Measurements from ENCODE around the gene NSD2. TPM values are rescaled to one million over a fixed set of nuclear protein-coding genes. Genes with fewer than 3 reads are reported as not detected.

The NSD2 gene
- total RNA-seq, 2 donors from 2014 or later = 80.1 to 176 TPM

GRCh38 chr4:1974840-1975239 lies 103.6 kb downstream of the NSD2 start:
- Histone ChIP-seq H3K4me1 (no peaks in the 10 kb centered on the region), H3K27me3 (no peaks in the 10 kb centered on the region), H3K27ac (no peak overlapping the region), H3K9me3 (no peaks in the 10 kb centered on the region), H3K36me3 (peaks cover 8% of the 10 kb centered on the region), H3K4me3 (no peak overlapping the region), H3K9ac (ENCODE audit: low read depth in 2 of 2, low read length in 2 of 2) (no peak overlapping the region)
- intact Hi-C loops (cut with DNase I) = no loop called here
- no peak for TF ChIP-seq CTCF (IDR thresholded peaks at IDR 0.05)
- no peak for DNase-seq

GRCh38 chr4:1975391-1975801 lies 104.2 kb downstream of the NSD2 start:
- H3K4me1 ChIP-seq = no peaks in the 10 kb centered on the region
- no peak for TF ChIP-seq CTCF (IDR thresholded peaks at IDR 0.05)
- H3K27ac ChIP-seq = no peak overlapping the region
- H3K27me3 ChIP-seq = no peaks in the 10 kb centered on the region
- H3K9me3 ChIP-seq = no peaks in the 10 kb centered on the region
- H3K9ac ChIP-seq (ENCODE audit: low read depth in 2 of 2, low read length in 2 of 2) = no peak overlapping the region
- intact Hi-C loops (cut with DNase I) = no loop called here
- H3K36me3 ChIP-seq = peaks cover 8% of the 10 kb centered on the region
- no peak for DNase-seq
- no peak overlapping the region for H3K4me3 ChIP-seq

- TF ChIP-seq CTCF (IDR thresholded peaks at IDR 0.05) = no peak
- no peak for DNase-seq
- H3K9ac ChIP-seq (ENCODE audit: low read depth in 2 of 2, low read length in 2 of 2) = no peak overlapping the region
- no peak overlapping the region for H3K27ac ChIP-seq
- intact Hi-C loops (cut with DNase I) = no loop called here
- no peak overlapping the region for H3K4me3 ChIP-seq
- peaks cover 8% of the 10 kb centered on the region for H3K36me3 ChIP-seq
- H3K9me3 ChIP-seq = no peaks in the 10 kb centered on the region
- H3K27me3 ChIP-seq = no peaks in the 10 kb centered on the region
- H3K4me1 ChIP-seq = no peaks in the 10 kb centered on the region
Observed at GRCh38 chr4:1975880-1976279, 104.7 kb downstream of the NSD2 start.

GRCh38 chr4:1976416-1977352 lies 105.5 kb downstream of the NSD2 start:
- H3K9me3 ChIP-seq = no peaks in the 10 kb centered on the region
- H3K9ac ChIP-seq (ENCODE audit: low read depth in 2 of 2, low read length in 2 of 2) = no peak overlapping the region
- H3K4me1 ChIP-seq = no peaks in the 10 kb centered on the region
- intact Hi-C loops (cut with DNase I) = no loop called here
- no peak overlapping the region for H3K27ac ChIP-seq
- no peak for TF ChIP-seq CTCF (IDR thresholded peaks at IDR 0.05)
- no peak for DNase-seq
- no peaks in the 10 kb centered on the region for H3K27me3 ChIP-seq
- peaks cover 8% of the 10 kb centered on the region for H3K36me3 ChIP-seq
- H3K4me3 ChIP-seq = no peak overlapping the region

- Histone ChIP-seq H3K4me1 (no peaks in the 10 kb centered on the region), H3K27me3 (no peaks in the 10 kb centered on the region), H3K4me3 (no peak overlapping the region), H3K36me3 (peaks cover 8% of the 10 kb centered on the region), H3K9me3 (no peaks in the 10 kb centered on the region), H3K27ac (no peak overlapping the region), H3K9ac (ENCODE audit: low read depth in 2 of 2, low read length in 2 of 2) (no peak overlapping the region)
- no peak for DNase-seq
- TF ChIP-seq CTCF (IDR thresholded peaks at IDR 0.05) = no peak
- intact Hi-C loops (cut with DNase I) = no loop called here
Observed at GRCh38 chr4:1978226-1978625, 107.0 kb downstream of the NSD2 start.
